SK-N-MC (cell line): Measurements from ENCODE around the gene SMOC1.

Source experiments
- EZH2 ChIP-seq: fragments of 200-600 bp; sonication (generic); IDR thresholded peaks from one replicate; pipeline ENCODE4 v1.6.1; 2017; ENCODE audit warnings: antibody characterized with exemption
- POLR2AphosphoS5 ChIP-seq: IDR thresholded peaks from 2 replicates; pipeline ENCODE4 v1.6.1; 2012; ENCODE audit warnings: mild to moderate bottlenecking, low read depth, low read length, borderline replicate concordance

- no peak for TF ChIP-seq POLR2AphosphoS5
- TF ChIP-seq EZH2 = no peak
Measured at GRCh38 chr14:69992564-69992963, 113.3 kb downstream of the SMOC1 start.
